Medulla oblongata (tissue), 1 donor: ENCODE data around the gene CMSS1.

Source experiments
- DNase-seq: peaks from one replicate; pipeline ENCODE4 v3.0.0-alpha.2; 2015; ENCODE audit errors: extremely low spot score

CMSS1 gene

DNA sequence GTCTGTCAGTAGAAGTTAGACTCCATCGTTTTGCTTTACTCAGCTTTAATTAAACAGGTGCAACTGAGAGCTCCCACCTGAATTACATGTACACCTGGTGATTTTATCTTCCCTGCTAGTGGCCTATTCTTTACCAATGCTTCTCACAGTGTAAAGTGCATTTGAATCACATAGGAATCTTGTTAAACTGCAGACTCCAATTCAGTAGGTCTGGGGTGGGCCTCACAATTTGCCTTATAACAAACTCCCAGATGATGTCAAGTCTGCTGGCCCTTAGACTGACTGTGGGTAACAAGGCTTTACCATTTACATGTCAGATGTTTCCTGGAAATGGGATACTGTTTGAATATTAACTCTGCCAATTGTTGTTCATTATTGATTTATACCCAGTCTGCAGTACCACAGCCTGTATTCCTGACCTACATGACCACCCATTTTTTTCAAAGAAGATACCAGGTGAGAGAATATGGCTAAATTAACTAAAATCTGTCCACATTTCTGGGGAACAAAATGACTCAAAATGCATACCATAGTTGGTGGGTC lies 37.2 kb downstream of the CMSS1 start:
- DNase-seq = no peak

DNA sequence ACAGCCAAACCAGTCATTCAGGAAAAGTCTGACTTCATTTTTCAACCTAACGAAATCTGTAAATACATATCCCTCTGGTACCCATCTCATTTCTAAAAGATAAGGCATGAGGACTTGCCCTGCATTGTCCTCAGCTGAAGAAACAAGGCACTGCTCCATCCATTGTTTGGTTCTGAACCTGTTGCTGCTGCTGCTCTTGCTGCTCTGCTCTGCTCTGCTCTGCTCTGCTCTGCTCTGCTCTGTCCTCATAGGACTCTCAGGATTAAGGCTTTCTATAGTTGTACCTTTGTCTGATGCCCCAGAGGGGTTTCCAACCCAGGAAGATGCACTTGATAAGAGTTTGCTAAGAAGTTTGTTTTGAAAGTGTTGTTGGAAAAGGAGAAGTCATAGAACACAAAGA lies 38.2 kb downstream of the CMSS1 start:
- DNase-seq = no peak

DNA sequence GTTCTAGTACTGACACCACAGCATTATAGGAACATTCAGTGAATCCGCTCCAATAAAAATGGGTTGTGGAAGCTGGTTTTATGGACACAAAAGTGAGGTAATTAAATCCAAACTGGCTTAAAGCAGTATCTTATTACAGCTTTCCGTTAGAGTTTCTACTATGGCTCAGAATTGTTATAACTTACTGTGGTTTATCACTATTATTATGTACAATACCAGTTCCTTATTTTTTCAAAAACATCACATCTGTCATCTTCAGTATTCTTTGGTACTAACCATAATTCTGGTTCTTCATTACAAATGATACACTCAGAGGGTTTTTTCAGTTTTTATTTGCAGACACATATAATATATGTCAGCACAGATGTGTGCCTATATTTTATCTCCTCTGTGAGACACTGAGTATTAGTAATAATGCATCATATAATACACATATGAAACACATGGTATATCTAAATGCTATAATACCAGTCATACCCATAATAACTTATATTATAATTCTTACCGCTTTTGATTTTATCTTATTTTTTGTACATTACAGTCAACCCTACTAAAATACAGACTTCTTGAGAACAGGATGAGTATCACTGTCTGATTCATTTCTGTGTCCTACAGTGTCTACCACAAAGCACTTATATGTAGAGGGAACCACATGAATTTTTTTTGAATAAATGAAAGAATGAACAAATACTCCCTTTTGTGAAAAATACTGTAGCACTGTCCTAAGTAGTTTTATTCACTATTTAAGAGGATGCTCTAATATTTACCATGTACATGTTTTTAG lies 39.0 kb downstream of the CMSS1 start:
- DNase-seq = no peak

DNA sequence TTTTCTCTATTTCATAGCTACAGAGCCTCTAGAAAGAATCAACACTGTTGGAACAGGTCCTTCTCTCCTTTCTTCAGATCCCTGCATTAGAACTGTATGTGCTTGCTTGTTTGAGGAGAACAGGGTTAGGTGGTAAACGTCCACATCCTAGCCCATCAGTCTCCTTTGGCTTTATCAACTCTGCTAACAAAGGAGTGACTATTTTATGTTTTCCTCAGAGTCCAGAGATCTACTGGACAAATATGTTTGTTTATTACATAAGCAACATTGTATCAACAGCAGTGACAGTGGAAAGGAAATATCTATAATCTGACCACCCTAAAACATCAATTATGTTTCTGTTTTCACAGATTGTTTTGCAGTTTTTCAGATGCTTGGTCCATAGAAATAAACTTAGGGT lies 39.6 kb downstream of the CMSS1 start:
- no peak for DNase-seq

DNA sequence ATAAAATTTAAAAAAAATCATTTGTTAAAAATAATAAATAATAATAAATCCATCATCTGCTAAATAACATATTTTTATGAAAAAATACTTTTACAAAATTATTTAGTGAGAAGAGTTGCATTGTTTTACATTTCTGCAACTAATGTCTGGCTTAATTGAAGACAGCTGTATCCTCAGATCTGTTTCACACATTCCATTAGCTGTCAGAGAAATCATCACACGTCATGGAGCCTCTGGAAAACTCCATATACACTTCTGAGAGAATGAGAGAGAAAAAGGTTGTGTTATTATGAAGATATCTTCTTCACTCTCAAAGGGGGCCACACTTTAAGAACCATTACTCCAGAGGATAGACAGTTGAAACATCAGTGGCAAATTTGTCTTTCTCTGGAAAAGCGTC lies 40.8 kb downstream of the CMSS1 start:
- DNase-seq = no peak

DNA sequence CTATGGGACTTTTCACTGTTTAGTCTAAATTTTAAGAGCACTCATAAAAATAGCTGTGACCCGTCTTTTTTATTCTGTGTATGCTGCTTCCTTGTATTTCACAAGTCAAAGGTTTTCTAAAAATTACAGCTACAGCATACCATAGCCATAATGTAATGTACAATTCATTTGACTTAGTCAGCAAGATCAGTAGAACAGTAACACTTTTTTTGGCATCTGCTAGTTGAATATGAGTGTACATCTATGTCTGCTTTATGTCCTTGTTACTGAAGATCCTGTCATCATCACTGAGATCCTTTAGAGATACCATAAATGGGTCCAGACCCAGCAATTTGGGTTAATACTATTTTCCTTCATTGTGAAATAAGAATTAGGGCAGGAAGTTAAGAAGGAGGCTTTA lies 42.2 kb downstream of the CMSS1 start:
- no peak for DNase-seq

DNA sequence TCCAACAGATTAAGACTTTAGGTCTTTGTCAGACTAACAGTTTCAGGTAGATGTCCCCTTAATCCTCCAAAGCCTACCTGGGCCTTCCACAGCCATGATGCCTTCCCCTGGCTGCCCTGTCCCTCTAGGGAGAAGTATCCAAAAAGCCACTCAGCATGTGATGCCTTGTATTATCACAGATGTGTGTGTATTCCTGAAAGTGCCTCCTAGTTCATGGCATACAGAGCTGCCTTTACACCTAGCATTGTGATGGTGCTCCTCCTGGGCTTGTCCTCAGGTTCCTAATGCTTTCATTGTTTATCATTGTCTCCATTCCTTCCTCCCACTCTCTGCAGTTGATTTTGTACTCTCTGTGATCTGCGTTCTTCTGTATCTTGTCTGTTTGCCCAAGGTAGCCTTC lies 43.6 kb downstream of the CMSS1 start:
- DNase-seq = no peak

DNA sequence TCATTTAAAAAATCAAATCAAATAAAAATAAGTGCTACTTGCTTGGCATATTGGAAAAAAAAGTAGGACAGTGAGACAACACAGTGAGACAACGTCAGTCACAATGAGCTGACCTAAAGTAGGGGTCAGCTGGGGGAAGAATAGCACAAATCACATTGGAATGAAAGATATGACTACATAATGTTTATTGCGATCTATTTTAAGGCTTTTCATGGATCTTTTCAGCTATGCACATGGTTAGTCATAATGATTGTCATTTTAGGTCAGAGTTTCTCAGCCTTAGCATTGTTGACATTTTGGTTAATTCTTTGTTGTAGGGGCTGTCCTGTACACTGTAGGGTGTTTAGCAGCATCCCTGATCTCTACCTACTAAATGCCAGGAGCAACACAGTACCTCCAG lies 44.5 kb downstream of the CMSS1 start:
- DNase-seq = no peak

DNA sequence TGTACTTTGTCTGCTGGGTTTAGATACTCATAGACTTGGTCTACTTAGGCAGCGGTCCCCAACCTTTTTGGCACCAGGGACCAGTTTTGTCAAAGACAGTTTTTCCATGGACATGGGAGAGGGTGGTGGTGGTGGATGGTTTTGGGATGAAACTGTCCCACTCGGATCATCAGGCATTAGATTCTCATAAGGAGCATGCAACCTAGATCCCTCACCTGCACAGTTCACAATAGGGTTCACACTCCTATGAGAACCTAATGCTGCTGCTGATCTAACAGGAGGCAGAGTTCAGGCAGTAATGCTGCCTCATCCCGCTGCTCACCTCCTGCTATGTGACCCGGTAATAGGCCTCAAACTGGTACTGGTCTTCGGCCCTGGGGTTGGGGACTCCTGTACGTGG lies 45.3 kb downstream of the CMSS1 start:
- no peak for DNase-seq

DNA sequence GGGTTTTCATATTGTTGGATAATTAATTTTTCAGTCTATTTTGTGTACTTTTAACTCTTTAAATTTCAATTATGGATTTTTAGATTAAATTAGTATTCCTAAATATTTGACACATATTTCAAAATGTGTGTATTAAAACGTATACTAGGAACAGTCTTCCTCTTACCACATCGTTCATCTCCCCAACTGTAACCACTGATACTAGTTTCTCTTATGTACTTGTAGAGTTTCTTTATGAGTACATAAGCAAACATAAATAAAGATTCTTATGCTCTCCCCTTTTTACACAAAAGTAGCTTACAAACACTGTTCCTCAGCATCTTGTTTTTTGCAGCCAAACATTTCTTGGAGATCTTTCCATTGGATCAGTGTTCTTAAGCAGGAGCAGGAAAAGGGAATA lies 45.9 kb downstream of the CMSS1 start:
- DNase-seq = no peak

DNA sequence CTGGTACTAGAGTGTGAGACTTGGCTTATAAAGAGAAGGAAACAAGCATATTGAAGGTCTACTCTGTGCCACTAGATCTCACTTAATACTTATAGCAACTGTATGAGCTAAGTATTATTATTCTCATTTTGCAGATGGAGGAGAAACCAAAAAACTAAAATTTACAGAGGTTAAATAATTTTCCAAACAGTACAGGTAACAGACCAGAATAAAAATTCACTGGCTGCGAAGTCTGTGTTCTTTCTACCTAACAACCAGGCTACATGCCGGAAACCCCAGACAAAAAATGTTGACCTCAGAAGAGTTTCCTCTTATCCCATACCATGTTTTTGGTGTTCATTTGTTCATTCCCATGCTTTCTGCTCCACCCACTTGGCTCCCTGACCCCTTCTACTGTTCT lies 46.6 kb downstream of the CMSS1 start:
- DNase-seq = no peak

DNA sequence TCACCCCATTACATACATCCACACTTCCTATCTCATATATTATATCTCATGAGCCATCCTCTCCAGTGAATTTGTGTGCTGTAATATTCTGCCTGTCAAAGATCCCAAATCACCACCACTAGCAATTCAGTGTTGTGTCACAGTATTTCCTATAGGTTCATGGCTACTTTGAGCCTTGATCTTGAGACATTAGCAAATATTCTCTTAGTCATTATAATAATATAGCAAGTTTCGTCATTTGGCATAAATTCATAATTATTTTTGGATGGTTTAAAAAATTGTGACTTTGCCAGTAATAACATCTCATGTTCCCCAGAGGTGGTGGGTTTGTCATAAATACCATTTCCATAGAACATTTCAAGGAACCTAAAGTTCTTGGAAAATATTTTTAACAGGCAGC lies 47.7 kb downstream of the CMSS1 start:
- no peak for DNase-seq

DNA sequence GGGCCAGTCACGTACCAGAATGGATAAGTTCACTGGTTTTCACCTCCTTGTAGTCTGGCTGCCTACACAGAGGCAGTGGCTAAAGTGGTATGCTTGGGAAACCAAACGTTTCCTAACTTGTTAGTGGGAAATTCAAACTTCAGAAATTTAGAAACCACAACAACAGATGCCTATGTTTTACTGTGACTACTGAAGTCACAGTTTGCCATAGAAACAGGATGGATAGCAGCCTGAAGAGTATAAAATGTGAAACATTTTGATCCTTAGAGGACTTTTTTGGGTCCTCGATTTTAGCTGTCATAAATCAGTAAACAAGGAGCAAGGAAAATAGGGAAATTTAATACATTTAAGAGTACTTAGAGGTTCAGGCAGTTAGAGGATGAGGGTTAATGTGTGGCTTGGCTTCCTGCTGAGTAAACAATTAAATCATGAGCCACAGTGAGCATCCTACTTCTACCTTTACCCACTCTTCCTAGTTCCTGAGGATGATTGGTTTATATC lies 48.6 kb downstream of the CMSS1 start:
- no peak for DNase-seq

DNA sequence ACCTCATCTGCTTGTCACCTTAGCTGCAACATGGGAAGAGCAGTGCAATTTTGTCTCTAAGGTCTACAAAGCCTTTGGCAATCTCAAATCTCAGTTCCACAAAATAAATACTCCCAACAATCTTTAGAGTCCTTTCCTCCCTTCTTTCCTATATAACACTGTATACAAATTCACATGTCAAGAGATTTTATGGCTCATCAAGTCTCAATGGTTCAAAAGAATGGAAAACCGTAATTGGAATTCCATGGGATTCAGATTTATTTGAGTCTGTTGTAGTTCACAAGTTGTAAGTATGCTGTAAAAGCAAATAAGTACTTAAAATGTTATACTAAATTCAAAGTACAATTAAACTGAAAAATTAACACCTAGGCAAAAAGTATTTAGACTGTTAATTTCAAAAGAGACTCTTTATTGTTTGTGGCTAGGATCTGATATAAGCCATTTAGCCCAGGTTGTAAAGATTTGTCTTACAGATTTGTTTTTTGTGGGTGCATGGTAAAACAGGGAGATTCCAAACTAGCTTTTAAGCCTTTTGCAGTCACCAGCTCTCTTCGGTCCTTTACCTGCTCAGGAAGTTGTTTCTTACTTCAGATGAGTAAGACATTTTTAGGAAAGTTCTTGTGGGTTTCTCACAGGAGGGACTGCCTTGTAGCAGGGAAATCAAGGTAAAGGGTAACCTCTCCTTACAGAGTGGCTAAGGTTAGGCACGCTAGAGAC lies 50.1 kb downstream of the CMSS1 start:
- DNase-seq = no peak

DNA sequence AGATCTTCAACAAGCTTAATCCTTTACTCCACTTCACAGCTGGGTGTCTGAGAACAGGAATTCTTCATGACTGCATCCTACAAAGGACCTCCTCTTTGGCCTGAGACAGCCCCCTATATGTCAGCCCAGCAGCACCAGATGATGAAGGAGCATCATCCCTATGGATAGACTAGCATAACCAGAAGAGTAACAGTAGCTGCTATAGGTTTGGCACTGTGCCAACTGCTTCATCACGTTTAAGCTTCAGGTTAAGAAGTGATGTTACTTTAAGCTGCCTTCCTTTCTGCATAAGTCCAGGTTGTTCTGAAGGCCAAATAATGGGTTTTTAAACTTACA lies 50.6 kb downstream of the CMSS1 start:
- DNase-seq = no peak

DNA sequence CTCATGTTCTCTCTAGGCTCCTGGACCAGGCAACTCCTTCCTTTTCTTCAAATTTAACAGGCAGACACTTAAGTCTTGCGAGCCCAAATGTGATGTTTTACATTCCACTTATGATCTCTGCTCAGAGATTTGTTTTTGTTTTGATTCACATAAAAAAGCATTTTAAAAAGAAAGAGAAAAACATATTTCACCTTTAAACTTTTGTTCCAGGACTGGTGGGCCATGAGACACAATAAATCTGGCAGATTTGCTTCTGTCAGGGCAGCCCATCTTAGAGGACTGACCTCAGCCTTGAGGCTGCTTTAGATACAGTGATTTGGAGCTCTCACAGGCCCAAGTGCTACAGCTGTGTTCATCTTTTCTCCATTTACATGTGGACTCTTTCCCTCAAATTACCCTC lies 52.0 kb downstream of the CMSS1 start:
- no peak for DNase-seq

DNA sequence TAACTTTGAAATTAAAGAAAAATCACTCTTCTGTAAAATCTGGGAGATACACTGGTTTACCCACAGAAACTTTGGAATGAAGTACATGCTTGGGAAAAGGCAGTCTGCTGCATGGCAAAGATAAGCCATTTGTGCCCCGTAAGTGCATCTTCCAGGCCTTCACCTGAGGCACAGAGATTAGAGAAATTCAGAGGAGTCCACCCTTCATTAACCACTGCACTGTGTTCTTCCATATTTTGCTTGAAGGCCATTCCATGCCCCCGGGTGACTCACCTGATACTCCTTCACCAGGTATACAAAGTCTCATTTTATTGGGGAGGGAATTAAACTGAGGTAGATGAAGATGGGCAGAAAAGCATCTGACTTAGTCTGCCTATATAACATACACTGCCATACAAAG lies 53.0 kb downstream of the CMSS1 start:
- no peak for DNase-seq

DNA sequence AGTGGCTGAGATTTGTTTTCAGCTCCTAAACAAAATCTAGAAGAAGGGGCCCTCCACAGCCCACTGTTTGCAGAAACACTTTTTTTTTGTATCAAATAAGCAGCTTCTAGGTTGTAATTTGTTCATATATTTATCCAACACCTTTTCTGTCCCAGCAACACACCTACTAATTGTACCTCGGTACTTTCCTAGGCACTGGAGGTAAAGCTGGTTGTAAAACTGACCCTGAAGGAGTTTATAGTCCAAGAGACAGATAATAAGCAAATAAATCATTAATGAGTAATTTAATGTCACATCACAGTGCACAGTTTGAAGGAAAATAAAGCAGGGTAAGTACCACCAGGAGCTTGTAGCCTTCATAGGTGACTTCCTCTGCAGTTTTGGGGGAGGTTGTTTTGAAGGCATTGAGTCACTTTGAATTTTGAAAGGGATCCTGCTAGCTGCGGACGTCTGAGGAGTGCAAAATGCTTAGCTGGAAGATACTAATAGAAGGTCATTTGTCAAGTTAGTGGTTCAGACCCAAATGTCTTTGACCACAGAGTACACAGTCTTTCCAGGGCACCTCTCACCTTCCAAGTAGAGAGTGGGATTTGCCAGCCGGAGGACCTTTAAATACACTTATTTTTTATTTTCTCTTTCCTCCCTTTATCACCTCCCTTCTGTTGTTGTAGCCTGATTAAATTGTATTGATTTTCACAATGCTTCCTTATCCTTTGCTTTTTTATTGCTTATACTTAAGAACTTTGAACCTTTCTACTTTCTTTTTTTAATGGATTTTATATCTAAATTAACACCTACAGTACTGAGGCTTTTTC lies 53.8 kb downstream of the CMSS1 start:
- no peak for DNase-seq

DNA sequence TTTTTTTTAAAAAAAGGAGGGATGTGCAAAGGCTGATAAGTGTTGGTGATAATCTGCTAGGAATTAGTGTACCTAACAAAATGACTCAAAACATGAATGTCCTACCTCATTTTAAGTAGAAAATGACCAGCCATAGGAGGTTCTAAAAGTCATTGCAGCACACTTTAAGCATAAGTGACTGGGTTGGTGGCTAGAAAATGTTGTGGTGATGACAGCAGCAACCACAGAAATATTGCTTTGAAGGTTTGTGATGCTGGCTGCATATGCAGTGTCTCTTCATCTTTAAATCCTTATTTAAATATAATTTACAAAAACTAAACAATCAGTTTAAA lies 55.2 kb downstream of the CMSS1 start:
- no peak for DNase-seq

DNA sequence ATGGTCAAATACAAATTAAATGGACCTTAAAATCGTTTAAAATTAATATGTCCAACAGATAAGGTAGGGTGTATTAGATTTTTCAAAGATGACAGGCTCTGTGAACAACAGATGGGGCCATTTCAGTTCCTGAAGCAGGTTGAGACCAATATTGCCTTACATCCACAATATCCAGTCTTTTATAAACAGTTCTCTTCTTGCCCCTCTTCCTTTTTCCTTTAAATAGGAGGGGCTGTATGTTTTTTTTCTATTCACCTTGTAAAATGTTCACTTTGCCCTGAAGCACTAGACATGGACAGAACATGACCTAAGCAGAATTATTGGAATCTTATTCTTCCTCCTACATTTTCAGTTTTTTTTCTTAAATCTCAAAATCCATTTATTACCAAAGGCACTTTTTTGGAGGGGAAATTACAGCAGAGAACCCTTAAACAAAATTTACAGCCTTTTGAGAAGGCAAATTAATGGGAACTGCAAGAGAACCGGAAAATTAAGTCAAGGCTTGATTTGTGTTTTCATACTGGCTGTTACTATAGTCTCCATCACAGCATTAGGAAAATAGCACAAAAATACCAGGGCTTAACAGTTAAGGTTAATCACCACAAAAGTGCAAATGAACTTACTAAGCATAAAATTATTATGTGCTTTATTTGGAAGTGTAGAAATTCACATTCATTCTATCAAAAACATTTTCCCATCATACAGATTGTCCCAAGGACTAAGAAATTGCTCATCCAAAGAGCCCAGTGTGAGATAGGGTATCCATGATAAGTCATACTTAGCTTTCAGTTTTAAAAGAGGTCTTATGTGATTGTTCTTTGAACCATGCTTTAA lies 55.8 kb downstream of the CMSS1 start:
- DNase-seq = no peak

DNA sequence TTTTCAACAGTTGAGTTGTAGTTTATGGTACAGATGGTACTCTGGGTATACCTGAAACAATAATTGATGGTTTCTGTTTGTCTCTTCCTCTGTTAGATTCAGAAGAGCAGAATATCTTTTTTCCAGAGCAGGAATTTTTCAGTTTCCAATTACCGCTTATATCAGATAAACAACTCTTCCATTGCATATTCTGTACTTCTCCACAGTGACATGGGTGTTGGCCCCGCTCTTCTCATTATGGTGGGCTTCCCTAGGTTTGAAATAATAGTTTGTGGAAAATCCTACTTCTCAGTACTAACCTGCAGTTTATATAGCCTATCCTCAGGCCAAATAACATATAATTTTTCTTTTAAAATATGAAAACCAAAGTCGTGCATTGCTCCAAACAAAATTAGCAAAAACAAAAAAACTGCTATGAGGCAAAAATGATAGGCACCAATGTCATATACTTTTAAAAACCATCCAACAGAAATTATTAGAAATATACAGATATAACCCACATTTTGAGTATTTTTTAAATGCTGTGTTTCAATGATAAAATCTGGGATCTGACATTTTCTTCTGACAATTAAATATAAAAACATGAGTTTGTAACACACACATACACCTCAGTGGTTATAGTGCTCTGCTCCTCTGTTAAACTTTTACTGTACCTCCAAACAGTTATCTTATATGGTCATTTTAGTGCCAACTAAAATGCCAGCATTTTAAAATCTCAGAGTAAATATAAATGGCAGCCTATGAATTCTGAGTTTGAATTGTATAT lies 56.8 kb downstream of the CMSS1 start:
- no peak for DNase-seq
